ENCODE data around the gene ARHGAP26. TPM values are rescaled to one million over a fixed set of nuclear protein-coding genes. Genes with fewer than 3 reads are reported as not detected.

Gene ARHGAP26
- total and polyA plus RNA-seq, 2 donors (not counting 3 experiments of a cell fraction or from before 2014, with no cell fraction given), result 3.1 to 16.2 TPM

DNA sequence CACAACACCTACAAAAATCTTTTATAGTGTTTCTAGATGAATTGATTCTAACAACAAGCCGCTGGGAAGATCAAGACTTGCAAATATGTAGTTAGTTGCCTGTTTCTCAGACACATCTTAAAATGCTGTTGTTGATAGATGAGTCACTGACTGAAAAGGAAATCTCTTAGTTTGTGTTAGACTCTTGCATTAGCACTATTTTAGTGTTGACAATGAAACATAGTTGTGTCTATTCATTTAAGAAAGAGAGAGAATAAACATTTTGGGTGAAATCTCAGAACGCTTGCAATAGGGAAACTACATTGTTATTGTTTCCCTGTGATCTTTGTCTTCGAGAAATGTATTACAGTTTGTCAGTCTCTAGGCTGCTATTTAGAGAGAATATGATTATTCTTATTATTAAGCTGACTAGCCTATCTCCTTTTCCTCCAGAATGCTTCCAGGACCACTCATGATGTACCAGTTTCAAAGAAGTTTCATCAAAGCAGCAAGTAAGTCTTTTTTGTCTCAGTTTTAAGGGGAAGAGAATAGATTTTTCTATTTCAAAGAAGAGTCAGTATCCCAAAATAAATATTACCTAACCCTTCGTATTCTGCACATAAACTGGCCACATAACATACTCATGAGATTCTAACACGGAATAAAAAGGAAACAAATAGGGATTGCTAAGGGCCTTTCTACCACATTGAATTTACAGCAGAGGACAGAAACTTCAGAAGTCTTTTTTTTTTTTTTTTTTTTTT lies 285.6 kb downstream of the ARHGAP26 start:
- Histone ChIP-seq H3K27ac (ENCODE audit: insufficient read depth, low read depth, low read length) (no peak overlapping the region), H3K4me3 (replicated peaks in 1 of 3; ENCODE audit: insufficient read depth in 1 of 3, low read depth in 1 of 3, low read length in 3 of 3) (no peak overlapping the region), H3K36me3 (ENCODE audit: control insufficient read depth in 2 of 2, extremely low read depth in 1 of 2, insufficient read depth in 2 of 2, low read length in 2 of 2) (no peaks in the 10 kb centered on the region), H3K9me1 (replicated peaks; ENCODE audit: control insufficient read depth, extremely low read depth, insufficient read depth, low read length) (no peaks in the 10 kb centered on the region), H3K9me3 (replicated peaks; ENCODE audit: control insufficient read depth, insufficient read depth, low read length) (no peaks in the 10 kb centered on the region), H2AFZ (ENCODE audit: low read depth, low read length) (no peak overlapping the region), H3K27me3 (ENCODE audit: control insufficient read depth in 2 of 2, insufficient read depth in 2 of 2, low read length in 2 of 2) (no peaks in the 10 kb centered on the region), H3K4me1 (ENCODE audit: control insufficient read depth, extremely low read depth, insufficient read depth, low read length) (peaks cover 55% of the 10 kb centered on the region), H3K4me2 (ENCODE audit: insufficient read depth, low read length) (peak overlapping the region; percentile 49), H4K20me1 (replicated peaks; ENCODE audit: control insufficient read depth, extremely low read depth, insufficient read depth, low read length) (no peaks in the 10 kb centered on the region), H3K9ac (replicated peaks; ENCODE audit: extremely low read depth, insufficient read depth, low read length) (no peak overlapping the region), H3K79me2 (ENCODE audit: control insufficient read depth, insufficient read depth, low read length) (no peaks in the 10 kb centered on the region)
- peak; percentile 69 for DNase-seq (ENCODE audit: low read depth, low spot score)
- ChIA-PET CTCF (interaction anchor here (0.6 kb wide), 1 partner anchor 9 kb away, joined by 3 read pairs; no protein-coding TSS in a partner anchor), POLR2A (no interaction called here)
- peak; percentile 78 for FAIRE-seq
- dilution Hi-C loops (cut with MboI; ENCODE audit: extremely low pct_ligation_motif_present, low sequenced_read_pairs), result no loop called here
- BruUV-seq (replicated peaks), result no TSS peak
- intact Hi-C loops (cut with micrococcal nuclease), result no loop called here
- TF ChIP-seq MYC (IDR thresholded peaks at IDR 0.05; ENCODE audit: low read depth, low read length) (no peak), JUN (IDR thresholded peaks at IDR 0.05; ENCODE audit: borderline replicate concordance, insufficient read depth, insufficient read length, low read depth) (peak; percentile 50), FOS (IDR thresholded peaks at IDR 0.05; ENCODE audit: borderline replicate concordance, insufficient read depth, low read length) (peak; percentile 90)

DNA sequence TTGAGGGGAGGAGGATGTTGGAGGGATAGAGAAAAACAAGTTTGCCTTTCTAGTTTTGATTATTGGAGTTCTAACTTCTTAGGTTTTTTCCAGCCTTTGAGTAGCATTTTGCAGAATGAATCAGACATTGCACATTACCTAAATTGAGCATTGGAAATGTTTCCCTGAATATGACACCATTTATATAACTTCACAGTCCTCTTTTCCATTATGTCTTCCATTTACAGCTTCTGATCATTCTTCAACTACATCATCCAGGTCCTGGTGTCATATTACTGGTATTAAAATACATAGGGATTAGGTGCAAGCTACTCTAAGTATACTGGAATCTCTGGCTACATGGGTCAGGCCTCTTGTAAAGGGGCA lies 286.1 kb downstream of the ARHGAP26 start:
- TF ChIP-seq POLR2AphosphoS5 (IDR thresholded peaks at IDR 0.05; ENCODE audit: insufficient read depth, low read depth, low read length) (no peak), EZH2 (IDR thresholded peaks at IDR 0.05; ENCODE audit: borderline replicate concordance, low read depth, low read length, severe bottlenecking) (no peak)
- no peaks in the 10 kb centered on the region for H3K9me3 ChIP-seq (replicated peaks; ENCODE audit: control insufficient read depth, insufficient read depth, low read length)
- no peaks in the 10 kb centered on the region for H3K27me3 ChIP-seq (ENCODE audit: control insufficient read depth in 2 of 2, insufficient read depth in 2 of 2, low read length in 2 of 2)
- no peaks in the 10 kb centered on the region for H3K79me2 ChIP-seq (ENCODE audit: control insufficient read depth, insufficient read depth, low read length)
- no peak overlapping the region for H3K27ac ChIP-seq (ENCODE audit: insufficient read depth, low read depth, low read length)
- H3K4me1 ChIP-seq (ENCODE audit: control insufficient read depth, extremely low read depth, insufficient read depth, low read length), result peaks cover 60% of the 10 kb centered on the region
- CTCF ChIA-PET, result interaction anchor here (0.6 kb wide), 1 partner anchor 8 kb away, joined by 3 read pairs; no protein-coding TSS in a partner anchor
- BruUV-seq (replicated peaks), result no TSS peak
- H4K20me1 ChIP-seq (replicated peaks; ENCODE audit: control insufficient read depth, extremely low read depth, insufficient read depth, low read length), result no peaks in the 10 kb centered on the region
- FAIRE-seq (no peak), DNase-seq (ENCODE audit: low read depth, low spot score) (no peak)
- H3K9me1 ChIP-seq (replicated peaks; ENCODE audit: control insufficient read depth, extremely low read depth, insufficient read depth, low read length), result no peaks in the 10 kb centered on the region
- intact Hi-C loops (cut with micrococcal nuclease) (no loop called here), dilution Hi-C loops (cut with MboI; ENCODE audit: extremely low pct_ligation_motif_present, low sequenced_read_pairs) (no loop called here)
- POLR2A ChIA-PET, result no interaction called here
- no peak overlapping the region for H3K4me2 ChIP-seq (ENCODE audit: insufficient read depth, low read length)
- H3K9ac ChIP-seq (replicated peaks; ENCODE audit: extremely low read depth, insufficient read depth, low read length), result no peak overlapping the region
- H3K36me3 ChIP-seq (ENCODE audit: control insufficient read depth in 2 of 2, extremely low read depth in 1 of 2, insufficient read depth in 2 of 2, low read length in 2 of 2), result no peaks in the 10 kb centered on the region
- H2AFZ ChIP-seq (ENCODE audit: low read depth, low read length), result no peak overlapping the region
- no peak overlapping the region for H3K4me3 ChIP-seq (replicated peaks in 1 of 3; ENCODE audit: insufficient read depth in 1 of 3, low read depth in 1 of 3, low read length in 3 of 3)
